Ascending aorta (tissue), 2 donors: Measurements from ENCODE around the gene SSTR3. TPM values are rescaled to one million over a fixed set of nuclear protein-coding genes. Genes with fewer than 3 reads are reported as not detected.

ENCODE experiments used
- DNase-seq, 2 donors: peaks; one replicate each; pipeline ENCODE4 v3.0.0-alpha.2; 2019; ENCODE audit warnings: low spot score in 2 of 2
- H3K27ac ChIP-seq, 2 donors: fragments of 200-600 bp; sonication (generic); one replicate each; pipeline ENCODE4 v1.5.1; 2016 to 2017; ENCODE audit warnings: mild to moderate bottlenecking in 1 of 2
- H3K27me3 ChIP-seq: fragments of 200-600 bp; sonication (generic); one replicate; pipeline ENCODE4 v1.5.1; 2017
- H3K36me3 ChIP-seq, 2 donors: fragments of 200-600 bp; sonication (generic); one replicate each; pipeline ENCODE4 v1.5.1; 2016
- H3K4me1 ChIP-seq, 2 donors: fragments of 200-600 bp; sonication (generic); one replicate each; pipeline ENCODE4 v1.5.1; 2016 to 2017; ENCODE audit warnings: mild to moderate bottlenecking in 1 of 2
- H3K4me3 ChIP-seq, 2 donors: fragments of 200-600 bp; sonication (generic); one replicate each; pipeline ENCODE4 v1.5.1; 2016 to 2017; ENCODE audit warnings: mild to moderate bottlenecking in 1 of 2
- H3K9me3 ChIP-seq, 2 donors: fragments of 200-600 bp; sonication (generic); one replicate each; pipeline ENCODE4 v1.5.1; 2016
- CTCF ChIP-seq, 3 experiments: fragments of 200-600 bp in 2 of 3; fragments of 450-650 bp in 1 of 3; sonication (generic) in 2 of 3; IDR thresholded peaks; one replicate each; pipeline ENCODE4 v1.5.1; 2016 to 2019; ENCODE audit warnings: antibody characterized with exemption in 3 of 3, mild to moderate bottlenecking in 1 of 3, moderate library complexity in 1 of 3
- intact Hi-C: fragments of 100-400 bp; cut with DNase I; formaldehyde crosslinking; loops from one replicate; pipeline ENCODE4 v1.15.1; 2023
- total RNA-seq: library from RNA; depleted of rRNA; stranded (reverse); fragments of >200 nt; gene quantifications from one replicate; pipeline ENCODE4 v1.1.0, GENCODE V29; 2016

The SSTR3 gene
- total RNA-seq, 1 donor from 2014 or later: not detected

GRCh38 chr22:37211075-37211865 lies 1.0 kb downstream of the SSTR3 start:
- no peak for TF ChIP-seq CTCF (IDR thresholded peaks at IDR 0.05)
- Histone ChIP-seq H3K4me3 (no peak overlapping the region), H3K4me1 (peaks cover 0 to 3% of the 10 kb centered on the region in 2 donors), H3K27ac (no peak overlapping the region), H3K9me3 (no peaks in the 10 kb centered on the region), H3K27me3 (no peaks in the 10 kb centered on the region), H3K36me3 (no peaks in the 10 kb centered on the region)
- no peak for DNase-seq
- intact Hi-C loops: no loop called here

- Histone ChIP-seq H3K27me3 (no peaks in the 10 kb centered on the region), H3K36me3 (no peaks in the 10 kb centered on the region), H3K4me1 (peaks cover 0 to 3% of the 10 kb centered on the region in 2 donors), H3K9me3 (no peaks in the 10 kb centered on the region), H3K4me3 (no peak overlapping the region), H3K27ac (no peak overlapping the region)
- TF ChIP-seq CTCF (IDR thresholded peaks at IDR 0.05): no peak
- DNase-seq: no peak
- intact Hi-C loops: no loop called here
Observed at GRCh38 chr22:37210041-37210803, 2.1 kb downstream of the SSTR3 start.

GRCh38 chr22:37209140-37209845 lies 3.0 kb downstream of the SSTR3 start:
- Histone ChIP-seq H3K4me1 (peaks cover 0 to 3% of the 10 kb centered on the region in 2 donors), H3K27me3 (no peaks in the 10 kb centered on the region), H3K27ac (no peak overlapping the region), H3K9me3 (no peaks in the 10 kb centered on the region), H3K36me3 (no peaks in the 10 kb centered on the region), H3K4me3 (no peak overlapping the region)
- no peak for TF ChIP-seq CTCF (IDR thresholded peaks at IDR 0.05)
- intact Hi-C loops: no loop called here
- DNase-seq: no peak

GRCh38 chr22:37208401-37209139 lies 3.7 kb downstream of the SSTR3 start:
- no peaks in the 10 kb centered on the region for H3K36me3 ChIP-seq
- H3K27me3 ChIP-seq: no peaks in the 10 kb centered on the region
- no peak for TF ChIP-seq CTCF (IDR thresholded peaks at IDR 0.05)
- H3K27ac ChIP-seq: no peak overlapping the region
- H3K9me3 ChIP-seq: no peaks in the 10 kb centered on the region
- intact Hi-C loops: no loop called here
- no peak for DNase-seq
- H3K4me1 ChIP-seq: peaks cover 0 to 3% of the 10 kb centered on the region in 2 donors
- H3K4me3 ChIP-seq: no peak overlapping the region

- Histone ChIP-seq H3K36me3 (no peaks in the 10 kb centered on the region), H3K4me3 (no peak overlapping the region), H3K4me1 (peaks cover 0 to 3% of the 10 kb centered on the region in 2 donors), H3K9me3 (no peaks in the 10 kb centered on the region), H3K27ac (no peak overlapping the region), H3K27me3 (no peaks in the 10 kb centered on the region)
- TF ChIP-seq CTCF (IDR thresholded peaks at IDR 0.05): no peak
- intact Hi-C loops: no loop called here
- DNase-seq: no peak
Observed at GRCh38 chr22:37207981-37208380, 4.3 kb downstream of the SSTR3 start.
